ENCODE data around the gene SDSL. TPM values are rescaled to one million over a fixed set of nuclear protein-coding genes. Genes with fewer than 3 reads are reported as not detected.

SDSL gene
- total and polyA plus RNA-seq, 7 donors: 0.82 to 33.0 (median 1.9) TPM

DNA sequence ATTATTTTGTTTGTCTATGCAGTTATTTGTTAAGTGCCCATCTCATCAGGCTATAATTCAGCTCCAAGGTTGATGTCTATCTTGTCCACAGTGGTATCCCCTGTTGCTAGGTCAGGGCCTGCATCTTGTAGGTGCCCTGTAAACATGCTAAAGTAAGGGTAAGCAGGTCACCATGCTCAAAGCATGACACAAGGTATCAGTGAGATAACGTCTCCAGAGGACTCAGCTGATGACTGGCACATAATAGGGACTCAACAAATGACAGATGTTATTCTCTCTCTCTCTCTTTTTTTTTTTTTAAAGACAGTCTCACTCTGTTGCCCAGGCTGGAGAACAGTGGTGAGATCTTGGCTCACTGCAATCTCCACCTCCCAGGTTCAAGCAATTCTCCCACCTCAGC lies 2.3 kb downstream of the SDSL start:
- H3K9me3 ChIP-seq: no peaks in the 10 kb centered on the region
- H3K4me1 ChIP-seq: peaks cover 0 to 15% (median 8%) of the 10 kb centered on the region in 4 donors
- H3K27ac ChIP-seq: no peak overlapping the region
- DNase-seq: no peak
- 83 to 85% methylated on average over 1 of the region's 1 CpG for WGBS, 2 donors
- peaks cover 0 to 15% (median 0%) of the 10 kb centered on the region in 3 donors for H3K27me3 ChIP-seq
- intact Hi-C loops (cut with DNase I): loop anchor here (10.0 kb wide), 1 partner anchor 230 kb away; no protein-coding TSS in a partner anchor
- TF ChIP-seq POLR2A (IDR thresholded peaks at IDR 0.05): no peak
- TF ChIP-seq, protein P1, sequence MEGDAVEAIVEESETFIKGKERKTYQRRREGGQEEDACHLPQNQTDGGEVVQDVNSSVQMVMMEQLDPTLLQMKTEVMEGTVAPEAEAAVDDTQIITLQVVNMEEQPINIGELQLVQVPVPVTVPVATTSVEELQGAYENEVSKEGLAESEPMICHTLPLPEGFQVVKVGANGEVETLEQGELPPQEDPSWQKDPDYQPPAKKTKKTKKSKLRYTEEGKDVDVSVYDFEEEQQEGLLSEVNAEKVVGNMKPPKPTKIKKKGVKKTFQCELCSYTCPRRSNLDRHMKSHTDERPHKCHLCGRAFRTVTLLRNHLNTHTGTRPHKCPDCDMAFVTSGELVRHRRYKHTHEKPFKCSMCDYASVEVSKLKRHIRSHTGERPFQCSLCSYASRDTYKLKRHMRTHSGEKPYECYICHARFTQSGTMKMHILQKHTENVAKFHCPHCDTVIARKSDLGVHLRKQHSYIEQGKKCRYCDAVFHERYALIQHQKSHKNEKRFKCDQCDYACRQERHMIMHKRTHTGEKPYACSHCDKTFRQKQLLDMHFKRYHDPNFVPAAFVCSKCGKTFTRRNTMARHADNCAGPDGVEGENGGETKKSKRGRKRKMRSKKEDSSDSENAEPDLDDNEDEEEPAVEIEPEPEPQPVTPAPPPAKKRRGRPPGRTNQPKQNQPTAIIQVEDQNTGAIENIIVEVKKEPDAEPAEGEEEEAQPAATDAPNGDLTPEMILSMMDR (IDR thresholded peaks at IDR 0.05): no peak
- TF ChIP-seq EP300 (IDR thresholded peaks at IDR 0.05): no peak
- no peak for TF ChIP-seq POLR2AphosphoS5 (IDR thresholded peaks at IDR 0.05)
- no peak overlapping the region for H3K4me3 ChIP-seq
- H3K36me3 ChIP-seq: no peaks in the 10 kb centered on the region

DNA sequence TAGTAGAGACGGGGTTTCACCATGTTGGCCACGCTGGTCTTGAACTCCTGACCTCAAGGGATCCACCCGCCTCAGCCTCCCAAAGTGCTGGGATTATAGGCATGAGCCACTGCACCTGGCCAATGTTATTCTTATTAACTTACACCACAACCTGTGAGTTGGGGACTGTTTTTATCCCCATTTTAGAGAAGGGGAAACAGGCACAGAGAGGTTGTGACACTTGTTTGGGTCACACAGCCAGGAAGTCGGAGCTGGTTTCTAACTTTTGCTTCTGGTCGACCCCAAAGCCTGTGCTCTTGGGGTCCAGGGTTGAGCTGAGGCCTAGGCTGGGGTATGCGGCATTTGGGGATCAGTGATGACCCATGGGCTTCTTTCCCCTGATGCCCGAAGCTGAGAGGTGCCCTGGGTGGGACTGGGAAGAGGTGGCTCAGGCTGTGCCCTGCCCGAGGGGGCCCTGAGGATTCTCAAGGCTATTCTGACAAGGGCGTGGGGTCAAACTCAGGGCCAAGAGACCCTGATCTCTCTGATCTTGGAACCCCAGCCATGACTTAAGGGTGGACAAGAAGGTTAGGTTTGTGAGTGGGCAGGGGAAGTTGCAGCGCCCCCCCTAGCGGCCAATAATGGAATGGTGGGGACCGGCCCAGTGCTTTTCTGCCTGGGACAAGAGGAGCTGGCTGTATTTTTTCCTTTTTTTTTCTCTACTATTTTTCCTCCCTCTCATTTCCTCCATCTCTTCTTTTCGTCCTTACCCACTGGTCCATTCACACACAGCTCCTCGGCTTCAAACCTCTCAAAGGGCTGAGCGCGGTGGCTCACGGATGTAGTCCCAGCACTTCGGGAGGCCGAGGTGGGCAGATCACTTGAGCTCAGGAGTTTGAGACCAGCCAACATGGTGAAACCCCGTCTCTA lies 3.0 kb downstream of the SDSL start:
- H3K27me3 ChIP-seq: peaks cover 0 to 15% (median 0%) of the 10 kb centered on the region in 3 donors
- peaks cover 0 to 2% (median 0%) of the 10 kb centered on the region in 4 donors for H3K9me3 ChIP-seq
- intact Hi-C loops (cut with DNase I): loop anchor here (10.0 kb wide), 1 partner anchor 230 kb away; no protein-coding TSS in a partner anchor
- H3K27ac ChIP-seq: no peak overlapping the region
- no peak for TF ChIP-seq POLR2AphosphoS5 (IDR thresholded peaks at IDR 0.05)
- TF ChIP-seq, protein P1 (IDR thresholded peaks at IDR 0.05): peak in 2 of 4 experiments; percentile 35 to 62
- H3K4me1 ChIP-seq: peaks cover 0 to 15% (median 8%) of the 10 kb centered on the region in 4 donors
- DNase-seq: no peak
- H3K4me3 ChIP-seq: no peak overlapping the region
- 65% methylated on average over 20 of the region's 20 CpGs for WGBS, 2 donors
- no peaks in the 10 kb centered on the region for H3K36me3 ChIP-seq

DNA sequence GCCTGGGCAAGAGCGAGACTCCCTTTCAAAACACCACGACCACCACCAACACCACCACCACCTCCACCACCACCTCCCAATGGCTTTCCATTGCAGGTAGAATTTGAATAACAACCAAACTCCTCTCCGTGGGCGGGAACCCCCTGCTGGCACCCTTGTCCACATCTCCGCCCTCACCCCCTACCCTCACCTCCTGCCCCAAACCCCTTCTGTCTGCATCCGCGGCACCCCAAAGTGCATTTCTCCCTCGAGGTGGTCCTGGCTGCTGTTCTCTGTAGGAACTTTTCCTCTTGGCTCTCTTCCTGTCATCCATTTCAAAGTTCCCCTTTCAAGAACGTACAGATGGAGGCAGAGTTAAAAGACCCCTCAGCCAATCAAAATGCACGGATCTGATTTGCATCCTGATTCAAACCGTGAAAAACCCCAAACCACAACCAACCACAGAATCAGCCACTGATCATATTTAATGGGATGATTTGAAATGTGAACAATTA lies 3.8 kb downstream of the SDSL start:
- Histone ChIP-seq H3K36me3 (no peaks in the 10 kb centered on the region), H3K27ac (no peak overlapping the region), H3K4me1 (peaks cover 0 to 15% (median 8%) of the 10 kb centered on the region in 4 donors), H3K9me3 (peaks cover 0 to 4% (median 0%) of the 10 kb centered on the region in 4 donors), H3K4me3 (no peak overlapping the region), H3K27me3 (peaks cover 0 to 15% (median 0%) of the 10 kb centered on the region in 3 donors)
- intact Hi-C loops (cut with DNase I): loop anchor here (10.0 kb wide), 1 partner anchor 231 kb away; no protein-coding TSS in a partner anchor
- 47 to 74% methylated on average over 11 of the region's 11 CpGs for WGBS, 2 donors
- no peak for DNase-seq
- TF ChIP-seq EP300 (IDR thresholded peaks at IDR 0.05) (no peak), POLR2AphosphoS5 (IDR thresholded peaks at IDR 0.05) (no peak), POLR2A (IDR thresholded peaks at IDR 0.05) (no peak)
- TF ChIP-seq, protein P1 (IDR thresholded peaks at IDR 0.05): no peak

DNA sequence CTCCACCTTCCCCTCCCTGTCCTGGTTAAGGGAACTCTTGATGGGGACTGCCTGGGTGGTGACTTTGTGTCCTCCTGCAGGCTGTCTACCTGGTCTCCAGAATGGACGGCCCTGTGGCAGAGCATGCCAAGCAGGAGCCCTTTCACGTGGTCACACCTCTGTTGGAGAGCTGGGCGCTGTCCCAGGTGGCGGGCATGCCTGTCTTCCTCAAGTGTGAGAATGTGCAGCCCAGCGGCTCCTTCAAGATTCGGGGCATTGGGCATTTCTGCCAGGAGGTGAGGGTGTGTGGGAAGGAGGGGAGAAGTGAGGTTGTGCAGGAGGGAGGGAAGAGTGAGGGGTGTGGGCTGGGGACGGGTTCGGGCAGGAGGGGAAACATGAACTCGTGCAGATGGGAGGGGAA lies 5.7 kb downstream of the SDSL start:
- DNase-seq: no peak
- no peaks in the 10 kb centered on the region for H3K36me3 ChIP-seq
- peaks cover 0 to 5% (median under 1%) of the 10 kb centered on the region in 4 donors for H3K4me1 ChIP-seq
- TF ChIP-seq, protein P1 (IDR thresholded peaks at IDR 0.05): no peak
- TF ChIP-seq POLR2AphosphoS5 (IDR thresholded peaks at IDR 0.05) (no peak), POLR2A (IDR thresholded peaks at IDR 0.05) (no peak), EP300 (IDR thresholded peaks at IDR 0.05) (no peak)
- H3K4me3 ChIP-seq: no peak overlapping the region
- intact Hi-C loops (cut with DNase I): loop anchor here (10.0 kb wide), 1 partner anchor 233 kb away; no protein-coding TSS in a partner anchor
- peaks cover 0 to 4% (median 0%) of the 10 kb centered on the region in 4 donors for H3K9me3 ChIP-seq
- WGBS, 2 donors: 76 to 78% methylated on average over 9 of the region's 9 CpGs
- H3K27me3 ChIP-seq: peaks cover 0 to 15% (median 0%) of the 10 kb centered on the region in 3 donors
- no peak overlapping the region for H3K27ac ChIP-seq

All from sigmoid colon (tissue), 7 donors.